Muscle of leg (tissue), 11 donors: ENCODE measurements around the gene PLD3. TPM values are rescaled to one million over a fixed set of nuclear protein-coding genes. Genes with fewer than 3 reads are reported as not detected.

ENCODE experiments used
- DNase-seq: peaks from one replicate; pipeline ENCODE4 v3.0.0; 2013
- H3K27ac ChIP-seq: one replicate; pipeline ENCODE4 v1.5.1; 2013; ENCODE audit warnings: mild to moderate bottlenecking, low read length, control low read depth
- H3K27me3 ChIP-seq: one replicate; pipeline ENCODE4 v1.6.1; 2013; ENCODE audit warnings: low read length; ENCODE audit not compliant: control insufficient read depth, insufficient read depth
- H3K36me3 ChIP-seq: one replicate; pipeline ENCODE4 v1.6.1; 2013; ENCODE audit warnings: low read length; ENCODE audit not compliant: control insufficient read depth, insufficient read depth
- H3K4me1 ChIP-seq: one replicate; pipeline ENCODE4 v1.6.1; 2013; ENCODE audit warnings: low read length; ENCODE audit not compliant: control insufficient read depth, insufficient read depth
- H3K4me3 ChIP-seq: one replicate; pipeline ENCODE4 v1.5.1; 2013; ENCODE audit warnings: low read length, control low read depth
- H3K9me3 ChIP-seq: replicated peaks from 2 replicates; pipeline ENCODE4 v1.6.1; 2013; ENCODE audit warnings: low read depth, low read length; ENCODE audit not compliant: control insufficient read depth
- WGBS: methylation state at CpG from one replicate; pipeline ENCODE4 v1.1.5; 2013; ENCODE audit warnings: missing lambda C conversion rate; ENCODE audit not compliant: insufficient coverage; 5-methylcytosine and 5-hydroxymethylcytosine counted together
- polyA plus RNA-seq, 8 donors: library from polyadenylated mRNA; unstranded; fragments of 120-200 nt; gene quantifications; one replicate each; pipeline versions ENCODE4 v1.2.1 to v1.2.3, GENCODE V29; 2013; ENCODE audit warnings: inconsistent platforms in 1 of 8, low replicate concordance in 1 of 8; ENCODE audit not compliant: insufficient read length in 8 of 8, insufficient read depth in 1 of 8
- total RNA-seq: library from RNA; stranded (reverse); fragments of 120-200 nt; gene quantifications from one replicate; pipeline ENCODE4 v1.2.4, GENCODE V29; 2013

The PLD3 gene
- total and polyA plus RNA-seq, 9 donors, result 193 to 271 (median 263) TPM

DNA sequence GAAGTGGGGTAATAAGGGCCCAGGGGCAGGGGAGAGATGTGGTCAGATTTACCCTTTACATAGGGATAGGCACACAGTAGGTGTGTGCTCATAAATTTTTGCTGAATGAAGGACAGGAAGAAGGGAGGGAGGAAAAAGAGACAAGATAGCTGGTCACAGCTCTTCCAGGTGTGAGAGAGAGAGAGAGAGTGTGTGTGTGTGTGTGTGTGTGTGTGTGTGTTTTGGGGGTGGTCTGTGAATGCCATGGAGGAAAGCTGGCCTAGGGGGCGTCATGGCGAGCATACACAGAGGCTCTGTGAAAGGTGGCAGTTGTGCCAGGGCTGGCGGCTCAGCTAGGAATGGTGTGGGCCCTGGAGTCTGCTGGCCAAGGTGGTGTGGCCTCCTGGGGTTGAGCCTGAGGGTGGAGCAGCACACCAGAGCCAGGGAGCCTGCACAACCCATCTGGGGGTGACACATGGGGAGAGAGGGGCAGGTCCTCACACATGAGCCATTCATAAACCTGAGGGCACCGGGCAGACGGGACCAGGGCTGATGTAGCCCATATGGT lies 70.6 kb downstream of the PLD3 start:
- no peaks in the 10 kb centered on the region for H3K9me3 ChIP-seq
- H3K4me1 ChIP-seq, result peaks cover 51% of the 10 kb centered on the region
- no peaks in the 10 kb centered on the region for H3K27me3 ChIP-seq
- H3K27ac ChIP-seq, result no peak overlapping the region
- peaks cover 13% of the 10 kb centered on the region for H3K36me3 ChIP-seq
- no peak overlapping the region for H3K4me3 ChIP-seq
- WGBS, result 77% methylated on average over 3 of the region's 5 CpGs
- no peak for DNase-seq

DNA sequence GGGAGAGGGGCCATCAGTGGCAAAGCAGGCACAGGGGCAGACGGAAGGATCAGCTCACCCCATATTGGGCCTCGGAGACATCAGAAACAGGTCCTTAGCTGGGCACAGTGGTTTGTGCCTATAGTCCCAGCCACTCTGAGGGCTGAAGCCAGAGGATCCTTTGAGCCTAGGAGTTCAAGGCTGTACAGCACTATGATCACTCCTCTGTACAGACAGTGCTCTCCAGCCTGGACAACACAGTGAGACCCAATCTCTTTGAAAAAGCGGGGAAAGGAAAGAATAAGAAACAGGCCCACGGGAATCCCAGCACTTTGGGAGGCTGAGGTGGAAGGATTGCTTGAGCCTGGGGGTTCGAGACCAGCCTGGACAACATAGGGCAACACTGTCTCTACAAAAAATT lies 71.3 kb downstream of the PLD3 start:
- WGBS, result 98% methylated on average over 4 of the region's 5 CpGs
- Histone ChIP-seq H3K36me3 (peaks cover 13% of the 10 kb centered on the region), H3K27me3 (no peaks in the 10 kb centered on the region), H3K9me3 (no peaks in the 10 kb centered on the region), H3K4me3 (no peak overlapping the region), H3K27ac (no peak overlapping the region), H3K4me1 (peaks cover 51% of the 10 kb centered on the region)
- DNase-seq, result no peak

DNA sequence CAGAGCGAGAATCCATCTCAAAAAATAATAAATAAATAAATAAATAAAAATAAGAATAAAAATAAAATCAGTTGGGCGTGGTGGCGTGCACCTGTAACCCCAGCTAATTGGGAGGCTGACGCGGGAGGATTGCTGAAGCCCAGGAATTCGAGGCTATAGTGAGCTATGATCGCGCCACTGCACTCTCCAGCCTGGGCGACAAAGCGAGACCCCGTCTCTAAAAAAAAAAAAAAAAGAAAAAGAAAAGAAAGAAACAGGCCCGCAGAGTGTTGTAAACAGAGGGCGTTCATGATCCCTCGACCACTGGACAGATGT lies 71.9 kb downstream of the PLD3 start:
- H3K27ac ChIP-seq, result peak overlapping the region; percentile 99
- peaks cover 13% of the 10 kb centered on the region for H3K36me3 ChIP-seq
- H3K9me3 ChIP-seq, result no peaks in the 10 kb centered on the region
- no peak for DNase-seq
- peak overlapping the region; percentile 60 for H3K4me3 ChIP-seq
- WGBS, result 51% methylated on average over 8 of the region's 14 CpGs
- peaks cover 49% of the 10 kb centered on the region for H3K4me1 ChIP-seq
- H3K27me3 ChIP-seq, result no peaks in the 10 kb centered on the region

DNA sequence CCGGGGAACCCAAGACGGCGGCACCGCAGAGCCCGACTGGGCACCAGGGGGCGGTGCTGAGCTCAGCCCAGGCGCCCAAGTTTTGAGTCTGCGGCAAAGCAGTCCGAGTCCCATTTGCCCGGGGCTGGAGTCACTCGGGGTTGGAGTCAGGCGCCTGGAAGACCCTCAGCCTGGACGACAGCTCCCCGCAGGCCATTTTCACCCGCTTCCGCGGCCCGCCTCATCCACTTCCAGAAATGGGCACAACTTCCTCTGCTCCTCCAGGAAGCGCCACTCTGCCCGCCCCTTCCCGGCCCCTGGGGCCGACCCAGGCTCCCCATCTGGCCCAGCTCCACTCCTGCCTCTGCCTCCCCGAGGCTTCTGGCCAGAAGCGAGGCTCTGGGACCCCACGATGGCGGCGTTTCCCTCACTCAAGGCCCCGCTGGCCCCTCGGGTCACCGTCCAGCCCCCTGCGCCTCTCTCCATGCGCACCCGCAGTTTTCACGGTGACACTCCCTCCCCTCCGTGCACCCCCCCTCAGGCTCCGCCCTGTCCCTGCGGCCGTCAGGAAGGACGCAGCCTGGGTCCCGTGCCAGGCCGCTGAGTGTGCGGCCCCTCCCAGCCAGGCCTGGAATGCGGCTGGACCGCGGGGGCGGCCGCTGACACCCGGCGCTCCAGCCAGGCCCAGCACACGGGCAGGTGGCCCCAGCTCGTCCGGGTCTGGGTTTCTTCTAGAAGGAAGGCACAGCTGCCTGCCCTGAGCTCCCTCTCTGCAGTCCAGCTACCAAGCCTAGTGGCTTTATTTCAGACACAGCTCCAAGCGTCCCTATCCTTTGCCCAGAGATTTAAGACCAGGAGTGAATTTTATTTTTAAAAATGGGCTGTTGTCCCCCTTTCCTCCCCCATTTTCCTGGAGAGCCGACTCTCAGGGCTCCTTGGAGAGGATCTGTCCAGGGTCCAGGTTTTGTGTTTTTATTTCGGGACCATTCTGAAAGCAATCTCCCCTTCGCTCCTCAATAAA lies 72.6 kb downstream of the PLD3 start:
- Histone ChIP-seq H3K27me3 (no peaks in the 10 kb centered on the region), H3K4me3 (peak overlapping the region; percentile 60), H3K36me3 (peaks cover 13% of the 10 kb centered on the region), H3K9me3 (no peaks in the 10 kb centered on the region), H3K4me1 (peaks cover 50% of the 10 kb centered on the region), H3K27ac (peak overlapping the region; percentile 99)
- WGBS, result under 1% methylated on average over 52 of the region's 56 CpGs
- DNase-seq, result peak; percentile 98

DNA sequence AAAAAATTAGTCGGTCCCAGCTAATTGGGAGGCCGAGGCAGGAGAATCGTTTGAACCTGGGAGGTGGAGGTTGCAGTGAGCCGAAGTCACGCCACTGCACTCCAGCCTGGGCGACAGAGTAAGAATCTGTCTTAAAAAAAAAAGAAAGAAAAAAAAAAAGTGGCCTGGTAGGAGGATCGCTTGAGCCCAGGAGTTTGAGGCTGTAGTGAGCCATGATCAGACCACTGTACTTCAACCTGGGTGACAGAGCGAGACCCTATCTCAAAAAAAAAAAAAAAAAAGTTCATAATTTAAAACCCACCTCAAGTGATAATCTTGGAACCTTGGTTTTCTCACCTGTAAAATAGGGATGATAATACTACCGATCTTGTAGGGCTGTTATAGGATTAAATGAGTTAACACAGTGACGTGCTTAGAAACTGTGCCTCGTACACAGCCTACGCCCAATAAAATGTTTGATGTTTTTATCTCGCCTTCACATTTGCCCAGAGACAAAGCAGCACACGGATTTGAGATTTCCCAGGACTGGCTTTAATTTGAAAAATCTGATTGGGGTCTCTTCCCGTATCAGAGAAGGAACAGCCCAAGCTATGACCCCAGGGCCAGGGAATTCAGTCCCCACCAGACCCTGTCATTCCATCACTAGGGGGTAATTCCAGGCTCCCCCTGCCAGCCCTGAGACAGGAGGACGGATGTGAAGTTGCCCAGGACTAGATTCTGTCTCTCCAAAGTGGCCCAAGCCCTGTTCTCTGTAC lies 73.7 kb downstream of the PLD3 start:
- DNase-seq, result no peak
- Histone ChIP-seq H3K4me3 (no peak overlapping the region), H3K4me1 (peaks cover 48% of the 10 kb centered on the region), H3K27ac (peak overlapping the region; percentile 99), H3K27me3 (no peaks in the 10 kb centered on the region), H3K9me3 (no peaks in the 10 kb centered on the region), H3K36me3 (peaks cover 13% of the 10 kb centered on the region)
- WGBS, result 74% methylated on average over 13 of the region's 16 CpGs

DNA sequence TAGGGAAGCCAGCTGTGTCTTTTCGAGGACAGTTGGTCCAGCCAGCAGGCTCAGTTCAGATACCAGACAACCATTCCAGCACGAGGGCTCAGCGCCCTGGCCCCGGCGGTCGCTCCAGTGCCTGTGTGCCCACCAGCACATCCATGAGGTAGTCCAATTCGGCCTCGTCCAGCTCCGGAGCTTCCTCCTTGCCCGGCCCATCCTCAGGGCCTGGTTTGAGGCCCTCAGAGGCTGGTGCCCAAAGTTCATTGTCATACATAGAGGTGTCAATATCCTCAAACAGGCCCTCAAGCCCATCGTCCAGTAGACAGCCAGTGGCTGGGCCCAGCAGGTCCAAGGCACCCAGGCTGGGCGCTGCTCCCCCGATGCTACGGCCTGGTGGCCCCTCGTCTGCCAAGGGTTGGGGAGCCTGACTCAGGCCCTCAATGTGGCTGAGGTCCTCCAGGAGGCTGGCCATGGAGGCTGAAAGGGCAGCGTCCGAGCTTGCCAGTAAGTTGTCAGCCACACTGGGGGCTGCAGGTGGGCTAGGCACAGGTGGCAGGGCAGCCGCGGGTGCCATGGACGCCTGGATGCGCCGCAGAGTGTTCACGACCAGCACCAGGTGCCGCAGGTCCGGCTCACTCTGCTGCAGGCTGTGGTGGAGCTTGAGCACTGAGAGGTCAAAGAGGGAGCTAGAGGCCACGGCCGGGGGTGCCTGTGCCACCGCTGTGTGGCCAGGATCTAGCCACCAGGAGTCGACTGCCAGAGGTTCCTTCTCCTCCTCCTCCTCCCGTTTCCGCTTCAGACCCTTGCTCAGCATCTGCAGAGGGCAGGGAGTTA lies 74.5 kb downstream of the PLD3 start:
- Histone ChIP-seq H3K4me1 (peaks cover 40% of the 10 kb centered on the region), H3K36me3 (peaks cover 13% of the 10 kb centered on the region), H3K4me3 (no peak overlapping the region), H3K27me3 (no peaks in the 10 kb centered on the region), H3K9me3 (no peaks in the 10 kb centered on the region), H3K27ac (peak overlapping the region; percentile 99)
- WGBS, result 91% methylated on average over 24 of the region's 31 CpGs
- DNase-seq, result no peak

DNA sequence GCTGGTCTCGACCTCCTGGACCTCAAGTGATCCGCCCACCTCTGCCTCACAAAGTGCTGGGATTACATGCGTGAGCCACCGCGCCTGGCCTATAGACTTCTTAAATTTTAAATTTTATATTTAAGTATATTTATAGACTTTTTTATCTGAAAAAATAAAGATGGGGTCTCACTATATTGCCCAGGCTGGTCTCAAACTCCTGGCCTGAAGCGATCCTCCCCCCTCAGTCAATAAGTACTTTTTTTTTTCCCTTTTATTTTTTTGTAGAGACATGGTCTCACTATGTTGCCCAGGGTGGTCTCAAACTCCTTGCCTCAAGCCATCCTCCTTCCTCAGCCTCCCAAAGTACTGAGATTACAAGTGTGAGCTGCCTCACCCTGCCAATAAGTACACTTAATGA lies 75.4 kb downstream of the PLD3 start:
- no peaks in the 10 kb centered on the region for H3K9me3 ChIP-seq
- DNase-seq, result no peak
- peaks cover 40% of the 10 kb centered on the region for H3K4me1 ChIP-seq
- no peaks in the 10 kb centered on the region for H3K27me3 ChIP-seq
- 100% methylated on average over 2 of the region's 6 CpGs for WGBS
- no peak overlapping the region for H3K27ac ChIP-seq
- H3K4me3 ChIP-seq, result peak overlapping the region; percentile 84
- peaks cover 13% of the 10 kb centered on the region for H3K36me3 ChIP-seq

DNA sequence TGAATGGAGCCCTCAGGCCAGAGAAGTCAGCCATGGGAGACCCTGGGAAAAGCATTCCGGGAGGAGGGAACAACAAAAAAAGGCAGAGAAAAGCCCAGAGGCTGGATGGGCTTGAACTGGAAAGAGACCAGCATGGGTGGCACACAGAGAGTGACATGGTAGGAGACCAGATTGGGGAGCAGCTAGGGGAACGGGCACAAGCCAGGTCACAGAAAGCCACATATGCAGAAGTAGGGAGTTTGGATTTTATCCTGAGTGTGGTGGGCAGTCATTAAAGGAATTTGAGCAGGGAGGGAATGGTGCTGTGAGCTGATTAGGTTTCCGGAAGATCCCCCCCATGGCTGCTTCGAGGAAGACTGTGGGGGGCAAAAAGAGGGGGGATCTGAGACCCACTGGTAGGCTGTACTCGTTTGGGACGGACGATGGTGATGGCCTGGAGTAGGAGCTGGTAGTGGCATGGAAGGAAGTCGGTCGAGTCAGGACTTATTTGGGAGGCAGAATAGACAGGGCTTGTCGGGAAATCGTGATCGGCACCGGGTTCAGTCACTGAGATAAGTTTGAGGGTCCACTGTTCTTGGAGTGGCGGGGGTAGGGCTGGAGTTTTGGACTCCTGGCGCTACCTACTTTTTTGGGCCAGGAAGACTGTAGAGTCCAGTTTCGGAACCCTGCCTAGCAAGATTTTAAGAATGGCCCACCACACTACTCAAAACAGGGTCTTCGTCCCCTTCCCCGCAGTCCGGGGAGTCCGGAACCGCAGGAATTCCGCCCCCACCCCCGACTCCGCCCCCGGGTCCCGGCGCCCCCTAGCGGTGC lies 76.3 kb downstream of the PLD3 start:
- peaks cover 13% of the 10 kb centered on the region for H3K36me3 ChIP-seq

More for the DNA sequence above, 76.3 kb downstream of the PLD3 start:
- H3K4me3 ChIP-seq, result peak overlapping the region; percentile 84
- under 1% methylated on average over 23 of the region's 28 CpGs for WGBS
- no peaks in the 10 kb centered on the region for H3K9me3 ChIP-seq
- peaks cover 40% of the 10 kb centered on the region for H3K4me1 ChIP-seq
- no peaks in the 10 kb centered on the region for H3K27me3 ChIP-seq
- DNase-seq, result peak; percentile 50
- H3K27ac ChIP-seq, result peak overlapping the region; percentile 99
